Rectal smooth muscle tissue (tissue), 1 donor: ENCODE measurements around the gene HYAL4.
"Not testable (repeated sequence)": the region's sequence is repeated elsewhere in the genome, so short reads cannot be mapped to it uniquely, and the experiment has no call there.

Source experiments
- H3K27ac ChIP-seq: one replicate; pipeline ENCODE4 v1.7.0; 2013; ENCODE audit warnings: low read depth, low read length, inconsistent platforms
- H3K27me3 ChIP-seq: one replicate; pipeline ENCODE4 v1.7.0; 2013; ENCODE audit warnings: low read length; ENCODE audit not compliant: control insufficient read depth, insufficient read depth
- H3K36me3 ChIP-seq: one replicate; pipeline ENCODE4 v1.7.0; 2013; ENCODE audit warnings: low read length; ENCODE audit not compliant: control insufficient read depth, insufficient read depth
- H3K4me1 ChIP-seq: one replicate; pipeline ENCODE4 v1.7.0; 2013; ENCODE audit warnings: low read length; ENCODE audit not compliant: control insufficient read depth, insufficient read depth
- H3K4me3 ChIP-seq: one replicate; pipeline ENCODE4 v1.7.0; 2013; ENCODE audit warnings: low read length
- H3K9ac ChIP-seq: one replicate; pipeline ENCODE4 v1.7.0; 2013; ENCODE audit warnings: low read length

The HYAL4 gene

GRCh38 chr7:123876557-123877256 is 31.7 kb downstream of the HYAL4 start:
- Histone ChIP-seq H3K4me1 (no peaks in the 10 kb centered on the region), H3K4me3 (no peak overlapping the region), H3K27ac (no peak overlapping the region), H3K9ac (no peak overlapping the region), H3K36me3 (no peaks in the 10 kb centered on the region), H3K27me3 (no peaks in the 10 kb centered on the region)

GRCh38 chr7:123879628-123880027 is 34.7 kb downstream of the HYAL4 start:
- H3K27ac ChIP-seq: no peak overlapping the region
- no peaks in the 10 kb centered on the region for H3K4me1 ChIP-seq
- no peaks in the 10 kb centered on the region for H3K27me3 ChIP-seq
- no peak overlapping the region for H3K4me3 ChIP-seq
- no peak overlapping the region for H3K9ac ChIP-seq
- no peaks in the 10 kb centered on the region for H3K36me3 ChIP-seq

GRCh38 chr7:123881300-123881699 is 36.3 kb downstream of the HYAL4 start:
- Histone ChIP-seq H3K36me3 (no peaks in the 10 kb centered on the region), H3K27ac (no peak overlapping the region), H3K27me3 (no peaks in the 10 kb centered on the region), H3K4me1 (no peaks in the 10 kb centered on the region), H3K4me3 (no peak overlapping the region), H3K9ac (no peak overlapping the region)

GRCh38 chr7:123883154-123883553 is 38.2 kb downstream of the HYAL4 start:
- Histone ChIP-seq H3K27me3 (no peaks in the 10 kb centered on the region), H3K27ac (no peak overlapping the region), H3K9ac (no peak overlapping the region), H3K4me1 (no peaks in the 10 kb centered on the region), H3K4me3 (no peak overlapping the region), H3K36me3 (no peaks in the 10 kb centered on the region)

GRCh38 chr7:123888192-123888591 is 43.2 kb downstream of the HYAL4 start:
- no peak overlapping the region for H3K4me3 ChIP-seq
- no peaks in the 10 kb centered on the region for H3K36me3 ChIP-seq
- H3K27ac ChIP-seq: no peak overlapping the region
- no peaks in the 10 kb centered on the region for H3K4me1 ChIP-seq
- H3K9ac ChIP-seq: no peak overlapping the region
- no peaks in the 10 kb centered on the region for H3K27me3 ChIP-seq

- not testable (repeated sequence) for H3K9ac ChIP-seq, H3K4me1 ChIP-seq, H3K36me3 ChIP-seq, H3K27me3 ChIP-seq, H3K27ac ChIP-seq, H3K4me3 ChIP-seq
These were observed 49.8 kb downstream of the HYAL4 start for GRCh38 chr7:123894753-123895152.

- no peaks in the 10 kb centered on the region for H3K4me1 ChIP-seq
- no peak overlapping the region for H3K9ac ChIP-seq
These were observed 56.1 kb downstream of the HYAL4 start for GRCh38 chr7:123901101-123901500.

GRCh38 chr7:123905714-123906113 is 60.7 kb downstream of the HYAL4 start:
- Histone ChIP-seq H3K4me3 (no peak overlapping the region), H3K27ac (no peak overlapping the region), H3K36me3 (no peaks in the 10 kb centered on the region), H3K27me3 (no peaks in the 10 kb centered on the region), H3K4me1 (no peaks in the 10 kb centered on the region), H3K9ac (no peak overlapping the region)

More at GRCh38 chr7:123901101-123901500, 56.1 kb downstream of the HYAL4 start:
- no peak overlapping the region for H3K4me3 ChIP-seq
- no peak overlapping the region for H3K27ac ChIP-seq
- no peaks in the 10 kb centered on the region for H3K36me3 ChIP-seq
- H3K27me3 ChIP-seq: no peaks in the 10 kb centered on the region

GRCh38 chr7:123916240-123916724 is 71.3 kb downstream of the HYAL4 start:
- no peak overlapping the region for H3K27ac ChIP-seq
- H3K36me3 ChIP-seq: no peaks in the 10 kb centered on the region
- H3K9ac ChIP-seq: no peak overlapping the region
- H3K27me3 ChIP-seq: no peaks in the 10 kb centered on the region
- H3K4me3 ChIP-seq: no peak overlapping the region
- no peaks in the 10 kb centered on the region for H3K4me1 ChIP-seq

GRCh38 chr7:123917878-123918277 is 72.9 kb downstream of the HYAL4 start:
- Histone ChIP-seq H3K4me3 (no peak overlapping the region), H3K36me3 (no peaks in the 10 kb centered on the region), H3K9ac (no peak overlapping the region), H3K27ac (no peak overlapping the region), H3K27me3 (no peaks in the 10 kb centered on the region), H3K4me1 (no peaks in the 10 kb centered on the region)

GRCh38 chr7:123918309-123918708 is 73.3 kb downstream of the HYAL4 start:
- Histone ChIP-seq H3K36me3 (no peaks in the 10 kb centered on the region), H3K27ac (no peak overlapping the region)

GRCh38 chr7:123923599-123923998 is 78.6 kb downstream of the HYAL4 start:
- Histone ChIP-seq H3K4me3 (no peak overlapping the region), H3K27ac (no peak overlapping the region), H3K27me3 (no peaks in the 10 kb centered on the region), H3K9ac (no peak overlapping the region), H3K4me1 (no peaks in the 10 kb centered on the region), H3K36me3 (no peaks in the 10 kb centered on the region)

More at GRCh38 chr7:123918309-123918708, 73.3 kb downstream of the HYAL4 start:
- Histone ChIP-seq H3K4me3 (no peak overlapping the region), H3K9ac (no peak overlapping the region), H3K4me1 (no peaks in the 10 kb centered on the region), H3K27me3 (no peaks in the 10 kb centered on the region)

- no peaks in the 10 kb centered on the region for H3K4me1 ChIP-seq
- H3K36me3 ChIP-seq: no peaks in the 10 kb centered on the region
- no peaks in the 10 kb centered on the region for H3K27me3 ChIP-seq
- H3K9ac ChIP-seq: no peak within 1 kb of the TSS
- H3K4me3 ChIP-seq: no peak within 1 kb of the TSS
- H3K27ac ChIP-seq: no peak within 1 kb of the TSS
These were observed 80.0 kb downstream of the HYAL4 start, which contains the start of gene SPAM1 for GRCh38 chr7:123924941-123925340. SPAM1 (plus strand) TSS chr7:123925241; CDS start chr7:123953571, 28,330 bp downstream.
